Tibial artery (tissue), 4 donors: Measurements from ENCODE around the gene GPX8.

Experiments
- DNase-seq, 2 donors: peaks; one replicate each; pipeline ENCODE4 v3.0.0-alpha.2; 2019
- H3K27ac ChIP-seq, 2 donors: fragments of 200-600 bp; sonication (generic) in 1 of 2; 1 replicate in 1 of 2; 2 replicates in 1 of 2; pipeline ENCODE4 v1.5.1; 2018 to 2019; ENCODE audit warnings: mild to moderate bottlenecking in 1 of 2
- H3K27me3 ChIP-seq, 2 donors: fragments of 200-600 bp; sonication (generic) in 1 of 2; one replicate each; pipeline versions ENCODE4 v1.5.1 to v1.6.0; 2016 to 2019
- H3K36me3 ChIP-seq, 3 donors: fragments of 200-600 bp; sonication (generic) in 2 of 3; one replicate each; pipeline ENCODE4 v1.5.1; 2016 to 2019; ENCODE audit warnings: mild to moderate bottlenecking in 2 of 3
- H3K4me1 ChIP-seq, 4 donors: fragments of 200-600 bp; sonication (generic) in 2 of 4; 1 replicate in 3 of 4; 2 replicates in 1 of 4; pipeline ENCODE4 v1.5.1; 2016 to 2019
- H3K4me3 ChIP-seq, 2 donors: fragments of 200-600 bp; sonication (generic) in 1 of 2; 1 replicate in 1 of 2; 2 replicates in 1 of 2; pipeline ENCODE4 v1.5.1; 2018 to 2019; ENCODE audit warnings: mild to moderate bottlenecking in 2 of 2
- H3K9me3 ChIP-seq, 3 donors: fragments of 200-600 bp; sonication (generic) in 1 of 3; one replicate each; pipeline ENCODE4 v1.5.1; 2016 to 2019
- CTCF ChIP-seq, 2 experiments: fragments of 200-600 bp in 1 of 2; fragments of 450-650 bp in 1 of 2; IDR thresholded peaks; one replicate each; pipeline ENCODE4 v1.5.1; 2017 to 2019; ENCODE audit warnings: antibody characterized with exemption in 2 of 2, mild to moderate bottlenecking in 1 of 2, moderate library complexity in 1 of 2
- intact Hi-C: fragments of 100-400 bp; cut with DNase I; formaldehyde crosslinking; loops from one replicate; pipeline ENCODE4 v1.15.0; 2023; ENCODE audit warnings: low total_unique reads

GPX8 gene

GRCh38 chr5:55160493-55161209 lies 680 bp downstream of the GPX8 start:
- H3K4me3 ChIP-seq = peak overlapping the region; percentile 48
- DNase-seq = peak; percentile 83 to 88

GRCh38 chr5:55162666-55163065 lies 2.7 kb downstream of the GPX8 start:
- H3K36me3 ChIP-seq = peaks cover 0 to 15% (median 9%) of the 10 kb centered on the region in 3 donors
- DNase-seq = no peak
- no peaks in the 10 kb centered on the region for H3K27me3 ChIP-seq
- no peak overlapping the region for H3K4me3 ChIP-seq
- H3K9me3 ChIP-seq = no peaks in the 10 kb centered on the region
- TF ChIP-seq CTCF (IDR thresholded peaks at IDR 0.05) = no peak
- intact Hi-C loops = no loop called here
- H3K4me1 ChIP-seq = peaks cover 0 to 12% (median 2%) of the 10 kb centered on the region in 4 donors
- H3K27ac ChIP-seq = no peak overlapping the region

More at GRCh38 chr5:55160493-55161209, 680 bp downstream of the GPX8 start:
- intact Hi-C loops = no loop called here
- Histone ChIP-seq H3K27me3 (no peaks in the 10 kb centered on the region), H3K9me3 (no peaks in the 10 kb centered on the region), H3K27ac (peak overlapping the region; percentile 14 to 62), H3K36me3 (peaks cover 0 to 9% (median 4%) of the 10 kb centered on the region in 3 donors), H3K4me1 (peaks cover 0 to 13% (median 2%) of the 10 kb centered on the region in 4 donors)
- TF ChIP-seq CTCF (IDR thresholded peaks at IDR 0.05) = no peak

GRCh38 chr5:55171471-55171870 lies 11.5 kb downstream of the GPX8 start:
- Histone ChIP-seq H3K4me1 (peaks cover 0 to 28% (median 23%) of the 10 kb centered on the region in 4 donors), H3K27me3 (peaks cover 0 to 37% of the 10 kb centered on the region in 2 donors), H3K4me3 (no peak overlapping the region), H3K27ac (no peak overlapping the region), H3K36me3 (peaks cover 0 to 4% (median 0%) of the 10 kb centered on the region in 3 donors), H3K9me3 (no peaks in the 10 kb centered on the region)
- intact Hi-C loops = loop anchor here (5.0 kb wide), 1 partner anchor 61 kb away; the partner anchor contains the start of gene CCNO
- TF ChIP-seq CTCF (IDR thresholded peaks at IDR 0.05) = no peak
- DNase-seq = no peak

- intact Hi-C loops = loop anchor here (5.0 kb wide), 1 partner anchor 60 kb away; the partner anchor contains the start of gene CCNO
- Histone ChIP-seq H3K4me1 (peaks cover 0 to 32% (median 26%) of the 10 kb centered on the region in 4 donors), H3K36me3 (no peaks in the 10 kb centered on the region), H3K9me3 (no peaks in the 10 kb centered on the region), H3K4me3 (peak overlapping the region; percentile 48 to 57), H3K27ac (no peak overlapping the region), H3K27me3 (peaks cover 0 to 45% of the 10 kb centered on the region in 2 donors)
- DNase-seq = peak in 1 of 2 donors; percentile 39
- TF ChIP-seq CTCF (IDR thresholded peaks at IDR 0.05) = peak; percentile 77 to 80
Measured at GRCh38 chr5:55172051-55172899, 12.3 kb downstream of the GPX8 start.

- H3K27me3 ChIP-seq = peaks cover 0 to 53% of the 10 kb centered on the region in 2 donors
Measured at GRCh38 chr5:55172937-55173686, 13.1 kb downstream of the GPX8 start, which contains the start of gene CDC20B. Gene CDC20B, minus strand, starts transcription at chr5:55173177. Its CDS starts 177 bp downstream, at chr5:55173000.

More at GRCh38 chr5:55172937-55173686, 13.1 kb downstream of the GPX8 start, which contains the start of gene CDC20B:
- no peaks in the 10 kb centered on the region for H3K36me3 ChIP-seq
- peaks cover 0 to 32% (median 26%) of the 10 kb centered on the region in 4 donors for H3K4me1 ChIP-seq
- H3K4me3 ChIP-seq = peak within 1 kb of the TSS; percentile 48 to 57
- no peaks in the 10 kb centered on the region for H3K9me3 ChIP-seq
- intact Hi-C loops = loop anchor here (5.0 kb wide), 1 partner anchor 59 kb away; the partner anchor contains the start of gene CCNO
- H3K27ac ChIP-seq = no peak within 1 kb of the TSS
- no peak for TF ChIP-seq CTCF (IDR thresholded peaks at IDR 0.05)
- peak; percentile 49 to 72 for DNase-seq
